Measurements from ENCODE around the gene KLHDC3. TPM values are rescaled to one million over a fixed set of nuclear protein-coding genes. Genes with fewer than 3 reads are reported as not detected.

KLHDC3 gene
- total RNA-seq, 2 donors from 2014 or later = 29.7 to 44.6 TPM

DNA sequence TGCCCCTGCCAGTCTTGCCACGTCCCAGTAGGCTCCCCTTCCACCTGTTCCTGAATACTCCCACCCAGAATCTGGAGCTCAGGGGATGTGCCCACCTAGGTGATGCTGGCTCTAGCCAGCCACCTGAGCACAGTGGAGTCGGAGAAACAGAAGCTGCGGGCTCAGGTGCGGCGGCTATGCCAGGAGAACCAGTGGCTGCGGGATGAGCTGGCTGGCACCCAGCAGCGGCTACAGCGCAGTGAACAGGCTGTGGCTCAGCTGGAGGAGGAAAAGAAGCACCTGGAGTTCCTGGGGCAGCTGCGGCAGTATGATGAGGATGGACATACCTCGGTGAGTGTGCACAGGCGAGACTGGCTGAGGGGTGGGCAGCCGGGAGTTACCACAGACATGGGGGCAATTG is 48.8 kb downstream of the KLHDC3 start:
- TF ChIP-seq, protein P1, sequence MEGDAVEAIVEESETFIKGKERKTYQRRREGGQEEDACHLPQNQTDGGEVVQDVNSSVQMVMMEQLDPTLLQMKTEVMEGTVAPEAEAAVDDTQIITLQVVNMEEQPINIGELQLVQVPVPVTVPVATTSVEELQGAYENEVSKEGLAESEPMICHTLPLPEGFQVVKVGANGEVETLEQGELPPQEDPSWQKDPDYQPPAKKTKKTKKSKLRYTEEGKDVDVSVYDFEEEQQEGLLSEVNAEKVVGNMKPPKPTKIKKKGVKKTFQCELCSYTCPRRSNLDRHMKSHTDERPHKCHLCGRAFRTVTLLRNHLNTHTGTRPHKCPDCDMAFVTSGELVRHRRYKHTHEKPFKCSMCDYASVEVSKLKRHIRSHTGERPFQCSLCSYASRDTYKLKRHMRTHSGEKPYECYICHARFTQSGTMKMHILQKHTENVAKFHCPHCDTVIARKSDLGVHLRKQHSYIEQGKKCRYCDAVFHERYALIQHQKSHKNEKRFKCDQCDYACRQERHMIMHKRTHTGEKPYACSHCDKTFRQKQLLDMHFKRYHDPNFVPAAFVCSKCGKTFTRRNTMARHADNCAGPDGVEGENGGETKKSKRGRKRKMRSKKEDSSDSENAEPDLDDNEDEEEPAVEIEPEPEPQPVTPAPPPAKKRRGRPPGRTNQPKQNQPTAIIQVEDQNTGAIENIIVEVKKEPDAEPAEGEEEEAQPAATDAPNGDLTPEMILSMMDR (IDR thresholded peaks at IDR 0.05) = no peak
- no peak for TF ChIP-seq POLR2A (IDR thresholded peaks at IDR 0.05)
- 90% methylated on average over 12 of the region's 12 CpGs for WGBS, 2 donors
- no peak for DNase-seq
- intact Hi-C loops (cut with DNase I) = no loop called here
- peaks cover 0 to 6% of the 10 kb centered on the region in 2 donors for H3K36me3 ChIP-seq (replicated peaks in 1 of 2; ENCODE audit: insufficient read depth in 1 of 2, low read depth in 2 of 2)
- no peaks in the 10 kb centered on the region for H3K9me3 ChIP-seq
- H3K27me3 ChIP-seq = no peaks in the 10 kb centered on the region
- H3K4me1 ChIP-seq = peaks cover 28% of the 10 kb centered on the region
- no peak overlapping the region for H3K4me3 ChIP-seq
- no peak for ATAC-seq
- H3K27ac ChIP-seq = no peak overlapping the region

DNA sequence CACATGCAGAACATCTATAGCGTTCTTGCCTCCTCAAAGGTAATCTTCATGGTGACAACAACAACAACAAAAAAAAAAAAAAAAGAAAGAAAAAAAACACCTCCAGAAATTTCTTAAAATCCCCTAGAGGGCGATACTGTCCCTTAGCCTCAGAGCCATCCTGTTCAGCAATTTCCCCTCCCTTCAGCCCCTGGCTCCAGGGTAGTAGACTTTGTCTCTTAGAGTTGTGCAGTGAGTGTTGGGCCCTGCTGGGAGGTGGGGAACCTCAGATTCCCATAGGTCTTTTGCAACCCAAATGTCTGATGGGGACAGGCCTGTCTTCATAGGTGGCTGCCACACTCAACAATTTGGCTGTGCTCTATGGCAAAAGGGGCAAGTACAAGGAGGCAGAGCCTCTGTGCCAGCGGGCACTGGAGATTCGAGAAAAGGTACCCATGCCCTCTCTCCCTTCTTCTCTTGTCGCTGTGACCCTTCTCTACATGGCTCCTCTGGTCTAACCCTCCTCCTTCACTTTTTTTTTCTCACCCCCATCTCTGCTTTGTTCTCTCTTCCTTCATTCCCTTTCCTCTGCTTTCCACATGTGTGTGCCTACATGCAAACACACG is 56.1 kb downstream of the KLHDC3 start:
- peaks cover 0 to 11% of the 10 kb centered on the region in 2 donors for H3K36me3 ChIP-seq (replicated peaks in 1 of 2; ENCODE audit: insufficient read depth in 1 of 2, low read depth in 2 of 2)
- 65% methylated on average over 6 of the region's 6 CpGs for whole genome bisulfite sequencing, 2 donors

More for the DNA sequence above, 56.1 kb downstream of the KLHDC3 start:
- Histone ChIP-seq H3K4me3 (no peak overlapping the region), H3K27me3 (no peaks in the 10 kb centered on the region), H3K9me3 (no peaks in the 10 kb centered on the region), H3K4me1 (no peaks in the 10 kb centered on the region), H3K27ac (no peak overlapping the region)
- ATAC-seq (peak; percentile 50), DNase-seq (no peak)
- no peak for TF ChIP-seq POLR2A (IDR thresholded peaks at IDR 0.05)
- TF ChIP-seq, protein P1 (IDR thresholded peaks at IDR 0.05) = peak in 6 of 7 experiments; percentile 20 to 53 (median 34)
- intact Hi-C loops (cut with DNase I) = loop anchor here (5.0 kb wide), 1 partner anchor 72 kb away; no protein-coding TSS in a partner anchor

Other genes starting within 250 kb of the KLHDC3 start
- 1 to 10 TPM; 6.9 to 8.6 TPM for gene BICRAL, start 232.2 kb upstream of the KLHDC3 start, total RNA-seq
- gene RPL7L1, start 134.6 kb upstream of the KLHDC3 start, total RNA-seq = 10 to 100 TPM; 42.2 to 56.3 TPM
- not detected for gene PTCRA, start 98.2 kb upstream of the KLHDC3 start, total RNA-seq
- 10 to 100 TPM; 50.8 to 74.7 TPM for gene CNPY3, start 84.8 kb upstream of the KLHDC3 start, total RNA-seq
- gene GNMT, start 53.5 kb upstream of the KLHDC3 start, total RNA-seq = 100 to 1,000 TPM in 1 of 2 donors, 10 to 100 TPM in 1; 67.2 to 630 TPM
- 10 to 100 TPM; 18.1 to 26.2 TPM for gene PEX6, start 35.1 kb upstream of the KLHDC3 start, total RNA-seq
- gene PPP2R5D, start 29.7 kb upstream of the KLHDC3 start, total RNA-seq = 10 to 100 TPM in 1 of 2 donors, 1 to 10 TPM in 1; 8.2 to 13.5 TPM
- 10 to 100 TPM; 17.5 to 32.9 TPM for gene MEA1, start 303 bp upstream of the KLHDC3 start, total RNA-seq
- gene RRP36, start 7.4 kb downstream of the KLHDC3 start, total RNA-seq = 10 to 100 TPM; 28.3 to 29.7 TPM
- 10 to 100 TPM; 16.3 to 24.4 TPM for gene CUL7, start 39.6 kb downstream of the KLHDC3 start, total RNA-seq
- 10 to 100 TPM; 13.5 to 15.2 TPM for gene MRPL2, start 45.2 kb downstream of the KLHDC3 start, total RNA-seq
- 10 to 100 TPM; 19.8 to 33.5 TPM for gene KLC4, start 45.4 kb downstream of the KLHDC3 start, total RNA-seq
- 10 to 100 TPM; 26.4 to 28.0 TPM for gene PTK7, start 62.1 kb downstream of the KLHDC3 start, total RNA-seq
- gene SRF, start 157.0 kb downstream of the KLHDC3 start, total RNA-seq = 10 to 100 TPM; 12.7 to 30.7 TPM
- gene CUL9, start 167.9 kb downstream of the KLHDC3 start, total RNA-seq = 10 to 100 TPM; 34.8 to 84.4 TPM
- gene DNPH1, start 215.2 kb downstream of the KLHDC3 start, total RNA-seq = 100 to 1,000 TPM in 1 of 2 donors, 10 to 100 TPM in 1; 94.2 to 119 TPM
- under 1 TPM; 0.26 to 0.33 TPM for gene TTBK1, start 229.2 kb downstream of the KLHDC3 start, total RNA-seq

Measured in body of pancreas (tissue), 4 donors.